Dedifferentiated amniotic fluid mesenchymal stem cell (primary cell): Measurements from ENCODE around the gene SLC38A2.
"Not testable (repeated sequence)": the region's sequence is repeated elsewhere in the genome, so short reads cannot be mapped to it uniquely, and the experiment has no call there.

Experiments used
- DNase-seq: peaks from one replicate; pipeline ENCODE4 v3.0.0-alpha.2; 2016; ENCODE audit errors: extremely low spot score

The SLC38A2 gene

DNA sequence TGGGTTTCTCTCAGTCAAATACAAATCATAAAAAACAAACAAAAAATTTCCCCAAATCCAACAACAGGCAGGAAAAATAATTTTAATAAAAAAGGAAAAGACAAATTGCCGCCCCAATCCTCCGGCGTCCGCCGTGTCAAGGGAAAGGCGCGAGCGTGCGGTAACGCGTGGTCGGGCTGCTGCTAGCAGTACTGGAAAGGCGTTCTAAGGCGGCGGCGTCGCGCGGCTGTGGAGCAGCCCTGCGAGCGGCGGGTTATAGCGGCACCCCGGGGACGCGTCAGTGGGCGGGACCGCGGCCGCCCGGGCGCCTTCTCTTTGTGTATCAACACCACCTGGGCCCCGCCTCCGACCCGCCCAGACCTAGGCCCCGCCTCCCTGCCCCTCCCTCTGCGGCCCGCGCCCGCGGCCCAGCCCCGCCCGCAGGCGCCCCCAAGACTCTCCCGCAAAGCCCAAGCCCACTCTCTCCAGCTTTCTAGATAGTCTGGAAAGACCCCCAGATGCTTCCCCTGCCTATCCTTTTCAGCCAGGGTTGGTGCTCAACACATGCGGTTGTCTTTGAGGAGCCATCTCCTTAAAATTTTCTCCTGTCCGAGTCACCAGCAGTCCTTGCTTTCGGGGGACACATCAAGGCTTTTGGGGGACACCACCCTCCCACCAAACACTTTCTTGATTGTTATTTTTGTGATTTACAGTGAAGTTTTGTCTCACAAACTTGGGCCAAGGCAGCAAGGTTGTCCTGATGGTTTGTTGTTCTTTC, at the start of gene SLC38A2:
TSS of gene SLC38A2 (minus strand) at position 230 of the 757 bp plus-strand sequence. CDS start 1,480 bp downstream, outside the sequence.
- peak; percentile 91 for DNase-seq

DNA sequence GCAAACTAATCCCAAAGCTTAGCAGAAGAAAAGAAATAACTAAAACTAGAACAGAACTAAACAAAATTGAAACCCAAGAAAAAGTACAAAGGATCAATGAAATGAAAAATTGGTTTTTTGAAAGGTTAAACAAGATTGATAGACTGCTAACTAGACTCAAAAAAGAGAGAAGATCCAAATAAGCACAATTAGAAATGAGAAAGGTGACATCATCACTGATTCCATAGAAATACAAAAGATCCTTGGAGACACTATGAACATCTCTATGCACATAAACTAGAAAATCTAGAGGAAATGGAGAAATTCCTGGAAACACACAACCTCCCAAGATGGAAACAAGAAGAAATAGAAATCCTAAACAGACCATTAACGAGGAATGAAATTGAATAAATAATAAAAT, 47.1 kb upstream of the SLC38A2 start:
- peak; percentile 12 for DNase-seq

DNA sequence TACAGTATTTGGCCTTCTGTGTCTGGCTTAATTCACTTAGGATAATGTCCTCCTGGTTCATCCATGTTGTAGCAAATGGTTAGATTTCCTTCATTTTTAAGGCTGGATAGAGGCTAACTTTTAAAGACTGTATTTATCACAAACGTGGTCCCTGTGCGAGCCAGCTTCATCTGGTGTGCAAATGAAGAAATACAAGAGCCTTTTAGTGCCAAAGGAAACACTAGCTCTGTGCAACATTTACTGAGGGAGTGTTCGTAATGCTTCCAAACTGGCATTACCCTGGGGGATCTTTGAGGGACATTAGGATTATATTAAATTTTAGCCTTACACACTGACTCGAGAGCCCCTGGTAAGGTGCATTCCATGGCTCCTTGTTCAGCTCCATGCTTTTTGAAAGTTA, 43.0 kb upstream of the SLC38A2 start:
- peak; percentile 5 for DNase-seq

DNA sequence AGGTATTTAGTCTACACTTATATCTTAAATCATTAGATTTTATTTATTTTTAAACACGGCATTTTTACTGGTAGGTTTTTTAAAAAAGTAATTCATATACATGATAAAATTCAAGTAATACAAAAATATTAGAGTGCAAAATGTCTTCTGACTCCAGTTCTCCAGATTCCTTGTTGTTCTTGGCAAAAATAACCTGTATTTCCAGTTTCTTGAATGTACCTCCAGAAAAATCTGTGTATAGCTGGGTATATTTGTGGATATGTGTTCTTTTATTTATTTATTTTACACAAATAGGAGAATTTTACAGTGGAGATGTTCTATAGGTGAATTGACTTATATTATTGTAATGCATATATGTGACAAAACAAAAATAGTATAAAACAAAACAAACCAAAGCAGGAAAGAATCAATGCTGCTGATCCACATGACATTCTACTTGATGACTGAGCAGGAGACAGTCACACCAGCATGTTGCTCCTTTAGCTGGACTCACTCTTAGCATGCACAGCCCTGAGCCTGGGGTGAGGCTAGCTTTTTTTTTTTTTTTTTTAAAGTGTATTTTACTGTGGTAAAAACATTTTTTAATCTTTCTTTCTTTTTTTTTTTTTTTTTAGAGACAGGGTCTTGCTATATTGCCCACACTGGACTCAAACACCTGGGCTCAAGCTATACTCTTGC, 42.2 kb upstream of the SLC38A2 start:
- no peak for DNase-seq

DNA sequence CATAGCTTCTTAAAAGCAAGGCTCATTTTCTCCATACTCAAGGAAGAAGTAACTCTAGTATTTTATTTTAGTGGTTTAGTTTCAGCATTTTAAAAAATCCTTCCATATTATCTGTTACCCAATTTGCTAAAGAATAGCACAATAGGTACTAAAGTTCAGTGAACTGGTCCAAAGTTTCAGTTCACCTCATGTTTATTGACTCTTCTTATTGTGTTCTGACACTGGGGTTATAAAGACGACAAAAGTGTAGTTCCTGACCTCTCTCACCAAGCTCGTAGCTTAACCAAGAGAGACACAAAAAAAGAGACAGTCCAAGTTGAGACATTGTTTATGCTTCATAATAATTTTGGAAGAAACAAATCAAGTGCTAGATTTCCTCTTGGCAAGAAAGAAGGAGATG, 40.8 kb upstream of the SLC38A2 start:
- DNase-seq, result peak; percentile 14

DNA sequence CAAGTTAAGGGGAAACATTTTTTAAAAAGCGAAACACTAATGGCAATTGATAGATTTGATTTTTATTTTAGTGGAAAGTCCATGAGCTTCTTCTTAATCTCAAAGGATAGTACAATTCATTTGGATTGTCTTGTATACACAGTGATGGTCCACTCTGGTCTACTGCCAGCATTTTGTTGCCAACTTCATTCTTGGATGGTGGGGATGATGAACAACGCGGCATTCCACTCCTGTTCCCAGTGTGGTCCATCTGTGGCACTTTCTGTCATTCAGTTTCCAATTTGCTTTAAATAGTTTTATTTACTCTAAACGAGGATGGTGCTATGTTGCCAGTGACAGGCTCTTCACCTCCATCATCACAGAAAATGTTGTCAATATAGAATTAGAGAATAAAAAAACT, 40.3 kb upstream of the SLC38A2 start:
- DNase-seq, result peak; percentile 5

DNA sequence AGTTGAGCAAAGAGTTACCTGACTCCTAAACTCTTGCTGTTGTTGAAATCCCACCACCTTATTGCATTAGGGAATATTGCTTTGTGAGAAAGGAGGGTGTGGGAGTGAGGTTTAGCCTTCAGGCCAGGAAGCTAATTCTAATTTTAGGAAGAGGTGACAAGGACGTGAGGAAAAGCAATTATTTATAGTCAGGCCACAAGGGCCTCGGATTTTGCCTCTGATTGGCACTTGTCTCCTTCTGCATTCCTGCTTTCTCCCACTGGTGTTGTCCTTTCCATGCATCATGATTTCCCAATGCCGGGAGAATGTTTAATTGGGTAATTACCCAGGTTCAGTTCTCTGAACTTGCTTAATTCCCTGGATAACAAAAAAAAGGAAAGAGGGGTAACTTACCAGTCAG, 37.9 kb upstream of the SLC38A2 start:
- DNase-seq, result peak; percentile 12

DNA sequence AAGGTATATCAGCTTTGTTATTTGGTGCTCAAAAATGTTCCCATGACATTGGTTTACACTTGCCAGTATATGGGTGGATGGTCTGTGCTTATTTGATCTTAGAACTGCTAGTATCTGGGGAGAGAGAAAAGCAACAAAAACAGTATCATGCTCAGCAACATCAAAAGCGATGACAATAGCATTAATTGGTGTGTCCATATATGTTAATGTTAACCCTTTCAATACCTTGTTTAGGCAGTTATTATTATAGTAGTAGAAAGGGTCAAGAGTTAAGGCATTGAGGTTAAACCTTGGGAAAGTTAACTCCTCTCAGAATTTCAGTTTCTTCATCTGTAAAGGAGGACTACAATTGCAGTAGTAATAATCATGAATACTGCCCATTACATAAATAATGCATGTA, 37.4 kb upstream of the SLC38A2 start:
- DNase-seq, result no peak

DNA sequence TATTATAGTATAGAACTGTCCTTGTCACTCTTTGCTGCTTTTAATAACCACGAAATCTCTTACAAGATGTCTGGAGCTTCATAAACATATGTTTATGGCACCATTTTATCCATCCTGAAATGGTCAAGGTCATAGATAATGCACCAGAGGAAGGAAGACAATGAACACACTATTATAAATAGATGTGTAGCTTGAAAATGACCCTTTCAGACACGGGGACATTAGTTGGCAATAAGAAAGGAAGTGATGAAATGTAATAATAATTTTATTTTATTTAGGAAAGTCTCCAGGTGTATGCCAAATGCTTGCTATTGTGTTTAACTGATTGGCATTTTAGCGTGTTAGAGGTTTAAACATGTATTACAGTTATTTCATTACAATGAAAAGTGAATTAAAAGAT, 36.8 kb upstream of the SLC38A2 start:
- DNase-seq, result no peak

DNA sequence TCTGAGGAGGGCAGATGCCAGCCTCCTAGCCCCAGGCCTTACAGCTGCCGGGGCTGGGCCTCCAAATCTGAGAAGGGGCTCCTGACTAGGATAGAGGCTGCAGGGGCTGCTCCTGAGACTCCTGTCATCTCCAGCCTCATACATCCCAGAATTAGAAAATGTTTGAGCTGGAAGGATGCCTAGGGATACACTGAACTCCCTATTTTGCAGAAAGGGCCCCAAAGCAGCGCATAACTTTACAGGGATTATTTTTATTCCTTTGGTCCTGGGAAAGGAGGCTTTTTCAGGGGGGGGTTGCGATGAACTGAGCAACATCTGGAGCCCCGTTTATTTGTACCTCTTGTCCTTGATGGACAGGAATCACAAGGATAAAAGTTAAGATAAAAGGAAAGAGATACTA, 35.9 kb upstream of the SLC38A2 start:
- DNase-seq, result no peak

DNA sequence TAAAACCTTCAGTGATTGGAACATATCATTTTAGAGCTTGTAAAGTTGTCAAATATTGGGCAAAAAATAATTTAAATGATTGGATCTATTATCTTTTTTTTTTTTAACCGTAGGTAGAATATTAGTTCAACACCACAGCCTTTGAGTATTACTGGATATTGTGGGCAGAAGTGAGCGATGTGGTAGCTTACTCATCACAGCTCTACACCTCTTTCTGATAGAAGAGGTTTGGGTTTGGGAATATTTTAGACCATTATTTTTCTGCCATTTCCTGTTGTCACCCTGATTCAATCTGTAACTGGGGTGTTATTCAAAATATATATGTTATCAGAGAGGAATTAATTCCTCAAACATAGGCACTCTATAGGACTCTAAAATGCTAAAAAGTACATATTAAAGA, 34.8 kb upstream of the SLC38A2 start:
- peak; percentile 11 for DNase-seq

DNA sequence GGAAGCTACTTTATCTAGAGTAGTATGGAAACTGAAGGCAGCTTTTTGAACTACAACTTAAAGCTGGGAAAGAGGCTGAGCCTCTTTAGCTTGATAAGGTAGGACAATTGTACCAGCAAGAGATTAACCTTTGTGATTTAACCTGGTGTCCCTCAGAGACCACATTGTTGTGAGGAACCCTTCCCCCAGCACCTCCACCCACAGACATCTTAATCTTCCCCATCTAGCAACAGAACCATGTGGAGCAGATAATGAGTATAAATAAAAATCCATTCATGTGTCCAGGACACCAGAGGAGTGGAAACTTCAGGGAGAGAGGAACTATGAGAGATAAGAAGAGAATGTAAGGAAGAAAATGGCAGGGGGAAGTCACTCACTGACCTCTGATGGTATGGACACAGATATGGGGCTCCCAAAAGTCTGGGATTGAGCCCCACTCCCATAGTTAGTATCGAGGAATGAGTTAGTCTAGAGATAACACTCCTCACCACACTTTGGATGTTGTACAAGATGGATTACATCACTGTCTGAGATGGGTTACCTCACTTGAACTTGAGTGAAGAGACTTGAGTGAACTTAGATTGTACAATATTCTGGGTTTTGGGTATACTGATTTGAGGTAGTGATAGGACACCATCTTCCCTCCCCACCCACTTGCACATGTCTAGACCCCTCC, 33.9 kb upstream of the SLC38A2 start:
- peak; percentile 11 for DNase-seq

DNA sequence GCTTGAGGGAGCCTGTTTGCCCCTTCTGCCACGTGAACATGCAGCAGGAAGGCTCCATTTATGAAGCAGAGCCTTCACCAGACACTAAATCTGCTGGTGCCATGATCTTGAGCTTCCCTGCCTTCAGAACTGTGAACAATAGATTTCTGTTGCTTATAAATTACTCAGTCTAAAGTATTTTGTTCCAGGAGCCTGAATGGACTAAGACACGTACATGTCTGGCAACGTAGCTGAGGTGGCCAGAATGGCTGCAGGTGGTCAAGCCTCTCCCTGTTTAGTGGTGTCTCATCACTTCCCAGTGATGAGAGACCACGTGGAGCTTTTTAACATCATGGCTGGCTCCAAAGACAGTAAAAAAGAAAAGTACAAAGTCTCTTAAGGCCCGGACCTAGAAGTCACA, 32.2 kb upstream of the SLC38A2 start:
- no peak for DNase-seq

DNA sequence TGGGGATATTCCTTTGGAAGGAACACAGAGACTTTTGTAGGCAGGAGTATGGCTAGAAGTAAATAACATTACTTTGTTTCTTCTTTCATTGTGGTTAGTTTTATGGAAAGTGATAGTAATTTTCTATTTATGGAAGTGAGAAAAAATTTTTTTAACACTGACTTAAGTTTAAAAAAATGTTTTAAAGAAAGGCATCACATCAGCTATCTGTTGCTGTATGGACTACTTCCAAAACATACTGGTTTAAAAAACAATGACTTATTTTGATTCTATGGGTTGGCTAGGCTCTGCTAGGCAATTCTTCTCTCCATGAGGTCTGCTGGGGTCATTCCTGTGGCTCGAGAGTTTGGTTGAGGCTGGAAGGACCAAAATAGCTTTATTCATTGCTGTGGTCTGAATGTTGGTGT, 31.7 kb upstream of the SLC38A2 start:
- peak; percentile 16 for DNase-seq

DNA sequence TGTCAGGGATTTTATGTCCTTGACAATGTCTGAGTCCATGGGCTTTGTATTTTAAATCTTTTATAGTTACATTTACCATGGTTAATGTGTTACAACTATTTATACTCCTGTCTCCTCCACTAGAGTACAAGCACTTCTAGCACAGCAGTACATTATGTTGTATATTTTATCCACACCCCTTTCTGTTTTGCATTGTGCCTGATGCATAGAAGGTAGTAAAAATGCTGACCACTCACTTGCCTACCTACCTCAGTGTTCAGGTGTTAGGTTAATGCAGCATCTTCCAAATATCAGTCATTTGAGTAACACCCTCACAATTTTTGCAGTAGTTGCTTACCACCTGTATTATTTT, 31.1 kb upstream of the SLC38A2 start:
- DNase-seq, result no peak

DNA sequence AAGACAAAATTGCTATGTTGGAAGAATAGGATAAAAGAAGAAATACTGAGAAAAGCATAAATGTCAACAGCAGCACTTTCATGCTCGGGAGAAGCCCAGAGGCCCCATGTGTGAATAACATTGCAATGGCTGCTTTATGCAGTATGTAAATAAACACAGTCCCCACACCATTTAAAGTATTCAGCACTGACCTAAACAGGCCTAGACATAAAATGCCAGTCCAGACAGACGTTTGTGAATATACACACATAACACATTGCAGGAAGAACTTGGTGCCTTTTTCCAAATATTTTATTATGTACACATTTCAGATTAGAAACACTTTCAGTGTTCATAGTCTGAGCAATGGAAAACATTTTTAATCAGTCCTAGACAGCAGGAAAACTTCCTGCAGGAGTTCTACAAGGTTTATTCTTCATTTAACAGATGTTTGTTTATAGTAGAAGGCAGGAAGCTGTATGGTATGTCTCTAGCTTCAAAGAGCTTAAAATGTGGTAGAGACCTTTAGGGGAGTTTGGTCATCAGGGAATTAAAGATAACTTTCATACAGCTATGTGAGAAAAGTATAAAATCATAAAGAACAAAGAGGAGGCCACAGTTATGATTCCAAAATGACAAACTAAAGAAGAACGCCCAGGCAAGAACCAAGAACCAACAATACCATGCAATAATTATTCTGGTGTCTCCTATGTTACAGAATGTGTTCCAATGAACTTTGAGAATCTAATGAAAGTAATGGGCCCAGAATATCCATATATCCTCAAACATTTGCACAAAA, 30.6 kb upstream of the SLC38A2 start:
- peak; percentile 21 for DNase-seq

DNA sequence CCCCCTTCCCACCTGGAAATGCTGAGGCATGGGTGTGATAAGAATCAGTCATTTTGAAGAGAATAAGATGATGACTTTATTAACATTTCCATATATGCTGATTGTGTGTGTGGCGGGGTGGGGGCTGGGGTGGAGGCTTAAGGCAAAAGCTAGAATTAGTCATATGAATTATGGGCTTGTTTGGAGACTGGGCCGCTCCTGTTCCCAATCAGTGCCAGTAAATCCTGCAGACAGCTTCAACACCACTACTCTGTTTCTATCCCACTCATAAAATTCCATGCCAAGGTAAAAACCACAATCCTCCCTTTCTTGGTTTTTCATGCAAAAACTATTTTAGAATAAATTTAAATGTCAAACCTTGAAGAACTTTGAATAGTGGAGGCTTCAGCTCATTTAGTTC, 29.9 kb upstream of the SLC38A2 start:
- peak; percentile 72 for DNase-seq

DNA sequence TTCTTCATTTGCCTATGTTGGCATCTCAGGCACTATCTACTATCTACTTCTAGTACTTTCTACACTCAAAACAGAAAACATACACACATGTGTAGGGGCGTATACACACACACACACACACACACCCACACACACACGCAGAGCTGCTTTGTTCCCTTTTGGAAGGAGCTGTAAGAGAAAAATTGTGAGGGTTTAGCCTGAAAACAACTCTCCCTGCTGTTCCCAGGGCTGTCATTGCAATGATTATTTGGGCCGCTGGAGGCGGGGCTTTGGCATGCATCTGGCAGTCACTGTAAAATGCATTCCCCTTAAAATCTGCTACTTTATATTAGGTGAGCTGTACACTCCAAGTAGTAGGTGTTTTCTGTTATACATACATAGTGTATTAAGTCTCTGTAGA, 29.1 kb upstream of the SLC38A2 start:
- peak; percentile 53 for DNase-seq

DNA sequence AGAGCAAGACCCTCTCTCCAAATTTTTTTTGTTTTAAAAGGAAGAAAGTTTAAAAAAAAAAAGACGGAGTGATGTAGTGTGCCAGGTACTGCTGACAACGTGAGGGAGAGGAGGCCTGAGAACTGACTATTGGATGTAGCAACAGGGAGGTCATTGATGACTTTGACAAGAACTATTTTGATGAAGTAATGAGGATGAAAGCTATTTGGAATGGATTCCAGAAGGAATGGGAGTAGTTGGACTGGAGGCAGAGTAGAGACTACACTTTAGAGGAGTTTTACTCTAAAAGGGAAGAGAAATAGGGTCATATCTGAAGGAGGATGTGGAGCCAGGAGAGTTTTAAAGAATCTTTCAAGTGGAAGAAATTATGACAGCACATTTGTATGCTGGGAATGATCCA, 27.8 kb upstream of the SLC38A2 start:
- DNase-seq, result no peak

DNA sequence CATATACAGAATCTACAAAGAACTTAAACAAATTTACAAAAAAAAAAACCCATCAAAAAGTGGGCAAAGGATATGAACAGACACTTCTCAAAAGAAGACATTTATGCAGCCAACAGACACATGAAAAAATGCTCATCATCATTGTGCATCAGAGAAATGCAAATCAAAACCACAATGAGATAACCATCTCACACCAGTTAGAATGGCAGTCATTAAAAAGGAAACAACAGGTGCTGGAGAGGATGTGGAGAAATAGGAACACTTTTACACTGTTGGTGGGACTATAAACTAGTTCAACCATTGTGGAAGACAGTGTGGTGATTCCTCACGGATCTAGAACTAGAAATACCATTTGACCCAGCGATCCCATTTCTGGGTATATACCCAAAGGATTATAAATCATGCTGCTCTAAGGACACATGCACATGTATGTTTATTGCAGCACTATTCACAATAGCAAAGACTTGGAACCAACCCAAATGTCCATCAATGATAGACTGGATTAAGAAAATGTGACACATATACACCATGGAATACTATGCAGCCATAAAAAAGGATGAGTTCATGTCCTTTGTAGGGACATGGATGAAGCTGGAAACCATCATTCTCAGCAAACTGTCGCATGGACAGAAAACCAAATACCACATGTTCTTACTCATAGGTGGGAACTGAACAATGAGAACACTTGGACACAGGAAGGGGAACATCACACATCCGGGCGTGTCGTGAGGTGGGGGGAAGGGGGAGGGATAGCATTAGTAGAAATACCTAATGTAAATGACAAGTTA, 27.1 kb upstream of the SLC38A2 start:
- DNase-seq, result not testable (repeated sequence)

DNA sequence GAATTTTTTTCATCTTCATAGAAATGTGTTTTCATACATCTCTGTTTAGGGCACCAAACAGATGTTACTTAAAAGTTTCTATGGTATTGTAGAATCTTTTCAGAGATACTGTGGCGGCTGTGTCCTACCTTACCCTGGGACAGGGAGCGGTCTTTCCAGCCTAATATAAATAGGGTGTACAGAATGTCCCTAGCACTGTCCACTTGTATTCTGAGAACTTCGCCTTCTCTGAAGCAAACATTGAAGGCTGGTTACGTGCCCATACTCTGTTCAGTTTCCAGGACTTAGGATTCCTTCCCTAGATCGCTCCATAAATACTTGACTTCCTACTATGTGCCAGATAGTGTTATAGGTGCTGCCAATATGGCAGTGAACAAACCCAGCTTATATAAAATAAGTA, 24.3 kb upstream of the SLC38A2 start:
- no peak for DNase-seq
